AG04449 (cell line): Measurements from ENCODE around the gene RASSF8.

Experiments
- CTCF ChIA-PET: fragments of 350-600 bp; formaldehyde crosslinking; extraction: SDS; loops from one replicate; lab custom pipeline; 2021; ENCODE audit warnings: antibody characterized with exemption; lab: Yijun Ruan, JAX
- POLR2A ChIA-PET: fragments of 400-600, 350-600 bp; formaldehyde crosslinking; extraction: SDS; loops from one replicate; lab custom pipeline; 2020; ENCODE audit warnings: antibody characterized with exemption, inconsistent platforms; lab: Yijun Ruan, JAX
- DNase-seq: peaks from one replicate; pipeline ENCODE4 v3.0.0-alpha.2; 2010; ENCODE audit warnings: low read depth, low spot score
- H3K4me3 ChIP-seq: 2 replicates; pipeline ENCODE4 v1.5.1; 2011; ENCODE audit warnings: low read depth, mild to moderate bottlenecking, control low read depth, low read length
- TF ChIP-seq, protein P1 (sequence below): IDR thresholded peaks from one replicate; pipeline ENCODE4 v1.5.1; 2011; ENCODE audit warnings: mild to moderate bottlenecking, moderate library complexity, low read length, control low read depth, inconsistent platforms; ENCODE audit not compliant: insufficient read depth; ENCODE audit errors: missing control alignments

RASSF8 gene

DNA sequence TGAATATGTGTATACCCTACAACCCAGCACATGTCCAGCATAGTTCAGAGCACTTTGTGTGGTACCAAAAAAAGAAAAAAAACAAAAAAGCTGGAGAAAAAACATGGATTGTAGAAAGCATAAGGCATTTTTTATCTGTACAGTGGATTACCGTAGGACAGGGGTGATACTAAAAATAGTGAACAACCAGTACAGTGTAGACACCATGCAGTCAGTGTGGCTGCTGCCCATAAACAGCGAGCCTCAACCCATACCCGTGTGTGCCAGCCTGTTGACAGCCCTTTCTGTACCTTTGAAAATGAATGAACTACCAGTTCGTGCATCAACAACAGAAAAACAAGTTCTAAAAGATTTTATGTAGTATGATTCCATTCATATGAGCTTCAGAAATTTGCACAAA lies 25.1 kb downstream of the RASSF8 start:
- ChIA-PET POLR2A (no interaction called here), CTCF (interaction anchor here (1.6 to 2.5 kb wide), 2 partner anchors 24 to 548 kb away, joined by 5 to 8 read pairs; no protein-coding TSS in a partner anchor)
- no peak for DNase-seq
- H3K4me3 ChIP-seq, result no peak overlapping the region
- TF ChIP-seq, protein P1, sequence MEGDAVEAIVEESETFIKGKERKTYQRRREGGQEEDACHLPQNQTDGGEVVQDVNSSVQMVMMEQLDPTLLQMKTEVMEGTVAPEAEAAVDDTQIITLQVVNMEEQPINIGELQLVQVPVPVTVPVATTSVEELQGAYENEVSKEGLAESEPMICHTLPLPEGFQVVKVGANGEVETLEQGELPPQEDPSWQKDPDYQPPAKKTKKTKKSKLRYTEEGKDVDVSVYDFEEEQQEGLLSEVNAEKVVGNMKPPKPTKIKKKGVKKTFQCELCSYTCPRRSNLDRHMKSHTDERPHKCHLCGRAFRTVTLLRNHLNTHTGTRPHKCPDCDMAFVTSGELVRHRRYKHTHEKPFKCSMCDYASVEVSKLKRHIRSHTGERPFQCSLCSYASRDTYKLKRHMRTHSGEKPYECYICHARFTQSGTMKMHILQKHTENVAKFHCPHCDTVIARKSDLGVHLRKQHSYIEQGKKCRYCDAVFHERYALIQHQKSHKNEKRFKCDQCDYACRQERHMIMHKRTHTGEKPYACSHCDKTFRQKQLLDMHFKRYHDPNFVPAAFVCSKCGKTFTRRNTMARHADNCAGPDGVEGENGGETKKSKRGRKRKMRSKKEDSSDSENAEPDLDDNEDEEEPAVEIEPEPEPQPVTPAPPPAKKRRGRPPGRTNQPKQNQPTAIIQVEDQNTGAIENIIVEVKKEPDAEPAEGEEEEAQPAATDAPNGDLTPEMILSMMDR, result no peak

DNA sequence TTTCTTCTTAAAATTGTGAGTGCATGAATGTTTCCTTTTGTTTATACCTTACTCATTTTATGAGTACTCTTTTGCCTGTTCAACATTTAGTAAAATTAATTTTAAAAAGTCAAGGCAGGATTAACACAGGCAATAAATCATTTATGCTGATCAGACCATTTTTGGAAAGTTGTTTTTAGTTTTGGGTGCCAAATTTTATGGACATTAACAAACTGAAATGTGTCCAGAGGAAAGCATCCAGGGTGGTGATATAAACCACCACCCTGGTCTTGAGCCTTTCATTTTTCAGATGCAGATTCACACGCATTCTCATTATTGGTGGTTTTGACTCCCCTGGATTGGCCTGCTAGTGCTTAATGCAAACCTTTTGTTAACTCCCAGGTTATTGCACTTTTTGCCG lies 26.3 kb downstream of the RASSF8 start:
- no peak overlapping the region for H3K4me3 ChIP-seq
- TF ChIP-seq, protein P1, result no peak
- CTCF ChIA-PET, result interaction anchor here (0.9 to 2.5 kb wide), 3 partner anchors 22 to 549 kb away, joined by 3 to 8 read pairs (median 5); no protein-coding TSS in a partner anchor
- POLR2A ChIA-PET, result no interaction called here
- no peak for DNase-seq

DNA sequence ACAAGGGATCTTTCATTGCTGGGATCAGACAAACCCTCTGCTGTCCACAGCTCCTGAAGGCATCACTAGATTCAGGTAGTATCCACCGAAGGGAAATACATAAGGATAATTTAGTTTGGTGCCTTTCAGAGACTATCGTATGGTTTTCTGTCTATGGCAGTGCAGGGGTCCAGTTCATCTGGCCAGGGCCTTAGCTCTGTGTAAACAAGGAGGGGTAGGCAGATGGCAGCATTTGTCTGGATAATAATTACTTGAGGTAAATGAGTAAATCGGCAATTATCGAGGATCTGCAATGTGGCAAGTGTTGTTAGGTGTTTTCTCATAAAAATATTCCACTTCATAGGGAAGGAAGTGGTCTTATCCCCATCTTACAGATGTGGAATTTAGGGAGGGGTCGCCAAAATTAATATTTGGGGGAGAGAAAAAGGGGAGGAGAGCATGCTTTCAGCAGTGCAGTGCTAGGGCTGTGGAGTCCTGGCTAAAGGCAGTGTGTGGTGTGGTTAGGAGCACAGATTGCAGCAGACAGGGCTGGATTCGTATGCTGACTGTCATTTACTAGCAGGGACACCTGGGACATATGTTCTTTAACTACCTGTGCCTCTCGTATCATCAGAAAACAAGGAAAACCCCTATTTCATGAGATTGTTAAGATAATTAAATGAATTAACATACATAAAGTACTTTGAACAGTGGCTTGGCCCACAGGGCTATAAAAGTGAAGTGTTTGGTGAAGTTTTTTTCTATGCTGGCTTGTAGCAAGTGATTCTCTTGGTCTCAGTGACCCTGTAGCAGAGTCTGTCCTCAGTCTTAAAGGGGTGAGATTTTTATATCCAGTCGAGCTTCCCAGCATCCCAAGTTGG lies 27.1 kb downstream of the RASSF8 start:
- DNase-seq, result no peak
- TF ChIP-seq, protein P1, result no peak
- POLR2A ChIA-PET, result no interaction called here
- CTCF ChIA-PET, result interaction anchor here (0.9 to 2.5 kb wide), 4 partner anchors 8 to 549 kb away, joined by 3 to 8 read pairs (median 4); no protein-coding TSS in a partner anchor
- H3K4me3 ChIP-seq, result no peak overlapping the region

GRCh38 chr12:25986180-25986579 lies 27.7 kb downstream of the RASSF8 start:
- TF ChIP-seq, protein P1, result no peak
- no peak overlapping the region for H3K4me3 ChIP-seq
- ChIA-PET CTCF (interaction anchor here (1.0 to 2.5 kb wide), 3 partner anchors 9 to 550 kb away, joined by 3 to 8 read pairs (median 5); no protein-coding TSS in a partner anchor), POLR2A (no interaction called here)
- no peak for DNase-seq

DNA sequence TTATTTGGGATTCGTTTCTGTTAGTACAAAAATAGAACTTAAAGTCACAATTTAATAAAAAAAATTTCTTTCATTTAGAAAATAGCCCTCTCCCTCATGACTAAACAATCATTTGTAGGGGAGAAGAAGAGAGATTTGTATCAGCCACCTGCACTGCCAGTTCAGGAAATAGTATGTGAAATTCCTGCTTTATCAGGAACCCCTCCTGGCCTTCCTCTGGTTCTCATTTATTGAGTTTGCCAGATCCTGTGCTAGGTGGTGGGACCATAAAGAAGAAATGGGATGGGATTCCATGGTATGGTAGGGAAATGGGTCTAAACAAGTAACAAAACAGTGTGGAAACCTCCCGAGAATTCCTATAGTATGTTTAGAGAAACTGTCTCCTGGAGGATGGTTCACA lies 30.0 kb downstream of the RASSF8 start:
- CTCF ChIA-PET, result no interaction called here

More for the DNA sequence above, 30.0 kb downstream of the RASSF8 start:
- TF ChIP-seq, protein P1, result no peak
- POLR2A ChIA-PET, result no interaction called here
- no peak for DNase-seq
- H3K4me3 ChIP-seq, result no peak overlapping the region
